Mesendoderm (in vitro differentiated cells): Measurements from ENCODE around the gene SH3GL1.

ENCODE experiments used
- DNase-seq: peaks from one replicate; pipeline ENCODE4 v3.0.0; 2013
- H2AK5ac ChIP-seq: 2 replicates; pipeline ENCODE4 v1.6.1; 2013; ENCODE audit warnings: low read length, inconsistent platforms
- H2BK120ac ChIP-seq: 2 replicates; pipeline ENCODE4 v1.6.1; 2013; ENCODE audit warnings: low read depth, mild to moderate bottlenecking, low read length, moderate library complexity, mixed read lengths
- H2BK15ac ChIP-seq: replicated peaks from 2 replicates; pipeline ENCODE4 v1.6.1; 2013; ENCODE audit warnings: low read depth, mild to moderate bottlenecking, moderate library complexity
- H2BK5ac ChIP-seq: 2 replicates; pipeline ENCODE4 v1.6.1; 2013; ENCODE audit warnings: low read length, inconsistent platforms
- H3K18ac ChIP-seq: 2 replicates; pipeline ENCODE4 v1.6.1; 2013; ENCODE audit warnings: mild to moderate bottlenecking, low read length, mixed read lengths
- H3K23ac ChIP-seq: one replicate; pipeline ENCODE4 v1.6.1; 2013; ENCODE audit warnings: low read length
- H3K27ac ChIP-seq: 2 replicates; pipeline ENCODE4 v1.5.1; 2013; ENCODE audit warnings: low read depth, mild to moderate bottlenecking, inconsistent platforms, low read length, moderate library complexity
- H3K27me3 ChIP-seq: 2 replicates; pipeline ENCODE4 v1.6.1; 2013; ENCODE audit warnings: low read length, control low read depth, mild to moderate bottlenecking, inconsistent platforms; ENCODE audit not compliant: insufficient read depth, poor library complexity
- H3K36me3 ChIP-seq: 2 replicates; pipeline ENCODE4 v1.6.1; 2013; ENCODE audit warnings: low read length, inconsistent platforms; ENCODE audit not compliant: control insufficient read depth, insufficient read depth
- H3K4ac ChIP-seq: one replicate; pipeline ENCODE4 v1.6.1; 2013; ENCODE audit warnings: low read depth, mild to moderate bottlenecking, low read length, moderate library complexity
- H3K4me1 ChIP-seq: 2 replicates; pipeline ENCODE4 v1.6.1; 2013; ENCODE audit warnings: low read depth, low read length, inconsistent platforms; ENCODE audit not compliant: control insufficient read depth
- H3K4me2 ChIP-seq: 2 replicates; pipeline ENCODE4 v1.6.1; 2013; ENCODE audit warnings: low read length
- H3K4me3 ChIP-seq: 2 replicates; pipeline ENCODE4 v1.5.1; 2013; ENCODE audit warnings: mild to moderate bottlenecking, low read length
- H3K56ac ChIP-seq: one replicate; pipeline ENCODE4 v1.6.1; 2013; ENCODE audit warnings: low read length
- H3K79me1 ChIP-seq: 2 replicates; pipeline ENCODE4 v1.6.1; 2013; ENCODE audit warnings: low read length, inconsistent platforms
- H3K79me2 ChIP-seq: 2 replicates; pipeline ENCODE4 v1.6.1; 2013; ENCODE audit warnings: mild to moderate bottlenecking, low read length; ENCODE audit not compliant: control insufficient read depth, insufficient read depth
- H3K9ac ChIP-seq: 2 replicates; pipeline ENCODE4 v1.6.1; 2013; ENCODE audit warnings: low read length, inconsistent platforms
- H4K5ac ChIP-seq: one replicate; pipeline ENCODE4 v1.6.1; 2013; ENCODE audit warnings: low read length
- H4K8ac ChIP-seq: one replicate; pipeline ENCODE4 v1.6.1; 2013; ENCODE audit warnings: low read depth, mild to moderate bottlenecking, control low read depth, low read length, moderate library complexity
- WGBS: extraction: QIAGEN DNeasy Blood & Tissue Kit; methylation state at CpG from one replicate; pipeline ENCODE4 v1.1.7; 2013; ENCODE audit warnings: low lambda C conversion rate, missing lambda C conversion rate; ENCODE audit not compliant: insufficient coverage; ENCODE audit errors: extremely low coverage; 5-methylcytosine and 5-hydroxymethylcytosine counted together

SH3GL1 gene

DNA sequence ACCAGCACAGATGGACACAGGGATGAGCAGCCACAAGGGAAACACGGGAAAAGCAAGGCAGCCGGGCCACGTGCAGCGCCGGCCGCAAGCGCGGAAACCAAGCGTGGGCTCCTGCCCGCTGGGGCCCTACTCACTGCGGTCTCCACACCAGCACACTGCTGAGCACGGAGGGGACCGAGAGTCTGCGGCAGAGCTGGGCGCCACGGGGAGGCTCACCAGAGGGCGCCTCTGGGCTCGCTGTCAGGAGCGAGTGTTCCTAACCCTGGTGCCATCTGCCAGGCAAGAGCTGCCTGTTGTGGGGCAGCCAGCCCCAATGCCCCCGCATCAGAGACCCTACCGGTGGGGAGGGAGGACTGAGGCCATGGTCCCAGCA, 30.5 kb downstream of the SH3GL1 start:
- Histone ChIP-seq H3K23ac (no peak overlapping the region), H3K18ac (no peak overlapping the region), H4K5ac (no peak overlapping the region), H3K27ac (peak overlapping the region; percentile 2), H2BK120ac (no peak overlapping the region), H3K4ac (no peak overlapping the region), H3K79me2 (peaks cover 2% of the 10 kb centered on the region), H2BK15ac (no peak overlapping the region), H3K9ac (peak overlapping the region; percentile 13), H3K79me1 (peaks cover 26% of the 10 kb centered on the region), H2BK5ac (no peak overlapping the region), H2AK5ac (peak overlapping the region; percentile 18), H3K56ac (peak overlapping the region; percentile 29), H3K36me3 (peaks cover 3% of the 10 kb centered on the region), H3K27me3 (no peaks in the 10 kb centered on the region), H3K4me1 (peaks cover 15% of the 10 kb centered on the region), H4K8ac (no peak overlapping the region), H3K4me3 (no peak overlapping the region), H3K4me2 (no peak overlapping the region)
- DNase-seq: peak; percentile 54
- no CpG with 5 or more reads among the region's 21 CpGs for WGBS

DNA sequence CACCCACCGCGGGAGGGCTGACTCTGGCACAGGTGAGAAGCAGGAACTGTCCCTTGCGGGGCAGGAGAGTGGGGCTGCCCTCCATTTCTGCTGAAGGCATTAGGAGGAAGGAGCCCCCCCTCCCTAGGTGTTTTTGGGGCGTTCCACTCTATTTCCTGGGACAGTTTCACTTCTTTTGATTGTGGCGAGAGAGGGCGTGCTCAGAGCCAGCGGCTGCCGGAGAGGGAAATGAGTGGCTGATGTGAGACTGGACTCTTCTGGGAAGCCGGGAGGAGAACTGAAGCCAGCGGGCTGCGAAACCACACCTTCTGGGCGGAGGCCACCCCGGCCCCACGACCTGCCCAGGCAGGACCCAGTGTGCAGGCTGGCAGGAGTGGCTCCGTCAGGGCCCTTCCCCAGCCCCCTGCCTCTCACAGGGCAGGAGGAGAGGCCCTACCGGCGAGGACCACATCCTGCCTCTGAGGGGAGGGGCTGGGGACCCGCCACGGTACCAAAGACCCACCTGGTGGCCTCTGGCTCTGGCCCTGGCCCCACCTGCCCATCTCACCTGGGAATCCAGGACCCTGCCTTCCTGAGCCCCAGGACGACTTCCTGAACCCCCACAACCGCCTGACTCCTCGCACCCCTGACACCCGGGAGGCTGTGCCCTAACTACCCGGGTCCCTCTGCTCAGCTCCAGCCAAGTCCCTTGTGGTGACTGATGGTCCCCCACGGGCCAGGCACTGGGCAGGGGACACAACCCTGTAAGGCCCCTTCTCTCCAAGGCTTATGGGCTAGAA, 31.0 kb downstream of the SH3GL1 start:
- peaks cover 11% of the 10 kb centered on the region for H3K4me1 ChIP-seq
- H3K27ac ChIP-seq: peak overlapping the region; percentile 2
- DNase-seq: peak; percentile 55

DNA sequence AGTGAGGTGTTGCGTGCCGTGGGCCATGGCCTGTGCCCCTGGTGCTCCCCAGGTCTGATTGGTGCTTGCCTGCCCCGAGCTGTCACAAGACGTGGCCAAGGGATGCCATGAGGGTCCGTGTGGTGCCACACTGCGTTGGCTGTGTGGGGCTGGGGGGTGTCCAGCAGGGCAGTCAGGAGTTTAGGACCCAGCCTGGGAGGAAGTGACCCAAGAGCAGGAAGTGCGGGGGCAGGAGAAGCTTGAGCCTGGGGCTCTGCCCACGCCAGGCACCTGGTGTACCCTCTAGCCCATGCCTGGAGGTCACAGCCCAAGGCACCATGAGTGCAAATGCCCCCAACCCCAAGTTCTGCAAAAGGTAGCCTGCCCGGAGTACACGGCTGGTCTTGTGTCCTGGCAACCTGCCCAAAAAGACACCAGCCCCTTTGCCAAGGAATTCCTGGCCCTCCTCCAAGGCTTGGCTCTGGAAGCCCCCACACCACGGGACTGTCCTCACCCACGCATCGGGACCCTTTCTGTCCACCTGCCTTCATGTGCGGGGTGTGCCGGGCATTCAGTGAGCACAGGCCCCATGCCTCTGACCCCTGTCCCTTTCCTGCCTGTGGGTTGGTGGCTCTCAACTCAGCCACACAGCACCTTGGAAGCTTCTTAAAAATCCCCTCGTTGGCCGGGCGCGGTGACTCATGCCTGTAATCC, 32.1 kb downstream of the SH3GL1 start:
- Histone ChIP-seq H2BK120ac (no peak overlapping the region), H3K4me1 (peaks cover 9% of the 10 kb centered on the region), H3K18ac (no peak overlapping the region), H3K79me1 (peaks cover 20% of the 10 kb centered on the region), H3K27ac (no peak overlapping the region), H4K5ac (no peak overlapping the region), H3K4me2 (no peak overlapping the region), H3K23ac (no peak overlapping the region), H3K9ac (no peak overlapping the region), H3K36me3 (peaks cover 4% of the 10 kb centered on the region), H3K4ac (no peak overlapping the region), H3K27me3 (no peaks in the 10 kb centered on the region), H2AK5ac (no peak overlapping the region), H2BK15ac (no peak overlapping the region), H4K8ac (no peak overlapping the region), H3K4me3 (no peak overlapping the region), H3K56ac (peak overlapping the region; percentile 67), H3K79me2 (no peaks in the 10 kb centered on the region), H2BK5ac (no peak overlapping the region)
- no CpG with 5 or more reads among the region's 19 CpGs for WGBS
- DNase-seq: no peak

More for the DNA sequence above, 31.0 kb downstream of the SH3GL1 start:
- no peak overlapping the region for H3K4ac ChIP-seq
- H3K36me3 ChIP-seq: peaks cover 3% of the 10 kb centered on the region
- H4K5ac ChIP-seq: no peak overlapping the region
- H3K79me1 ChIP-seq: peaks cover 24% of the 10 kb centered on the region
- H3K79me2 ChIP-seq: no peaks in the 10 kb centered on the region
- no peak overlapping the region for H4K8ac ChIP-seq
- H3K4me2 ChIP-seq: no peak overlapping the region
- no CpG with 5 or more reads among the region's 25 CpGs for WGBS
- H3K18ac ChIP-seq: no peak overlapping the region
- H3K4me3 ChIP-seq: no peak overlapping the region
- peak overlapping the region; percentile 59 for H2BK5ac ChIP-seq
- H3K23ac ChIP-seq: no peak overlapping the region
- H3K27me3 ChIP-seq: no peaks in the 10 kb centered on the region
- H2AK5ac ChIP-seq: peak overlapping the region; percentile 18
- peak overlapping the region; percentile 29 for H3K56ac ChIP-seq
- H2BK15ac ChIP-seq: no peak overlapping the region
- H2BK120ac ChIP-seq: no peak overlapping the region
- H3K9ac ChIP-seq: peak overlapping the region; percentile 13

DNA sequence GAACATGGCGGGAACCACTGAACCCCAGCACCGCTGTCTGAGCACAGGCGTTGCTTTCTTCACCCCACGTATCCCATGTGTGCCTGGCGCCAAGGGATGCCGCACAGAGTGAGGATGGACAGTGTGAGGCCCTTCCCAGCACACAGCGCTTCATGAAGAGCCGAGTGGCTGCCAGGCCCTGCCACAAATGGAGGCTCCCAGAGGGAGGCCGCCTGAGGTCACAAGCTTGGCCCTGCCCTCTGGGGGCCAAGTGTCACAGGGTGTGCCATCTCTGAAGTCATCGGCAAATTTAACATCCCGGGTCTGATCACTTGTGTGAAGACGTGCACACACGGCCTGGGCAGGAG, 32.6 kb downstream of the SH3GL1 start:
- H2BK5ac ChIP-seq: no peak overlapping the region
- no peak overlapping the region for H4K8ac ChIP-seq
- H3K79me2 ChIP-seq: no peaks in the 10 kb centered on the region
- H2AK5ac ChIP-seq: no peak overlapping the region
- H3K4me3 ChIP-seq: no peak overlapping the region
- H4K5ac ChIP-seq: no peak overlapping the region
- H3K4me2 ChIP-seq: no peak overlapping the region
- no CpG with 5 or more reads among the region's 13 CpGs for WGBS
- peaks cover 9% of the 10 kb centered on the region for H3K4me1 ChIP-seq
- no peak overlapping the region for H3K18ac ChIP-seq
- peaks cover 6% of the 10 kb centered on the region for H3K36me3 ChIP-seq
- no peaks in the 10 kb centered on the region for H3K27me3 ChIP-seq
- H3K9ac ChIP-seq: no peak overlapping the region
- H3K4ac ChIP-seq: no peak overlapping the region
- no peak overlapping the region for H3K27ac ChIP-seq
- H3K79me1 ChIP-seq: peaks cover 19% of the 10 kb centered on the region
- no peak overlapping the region for H3K56ac ChIP-seq
- H2BK15ac ChIP-seq: no peak overlapping the region
- no peak overlapping the region for H2BK120ac ChIP-seq
- no peak for DNase-seq
- no peak overlapping the region for H3K23ac ChIP-seq

DNA sequence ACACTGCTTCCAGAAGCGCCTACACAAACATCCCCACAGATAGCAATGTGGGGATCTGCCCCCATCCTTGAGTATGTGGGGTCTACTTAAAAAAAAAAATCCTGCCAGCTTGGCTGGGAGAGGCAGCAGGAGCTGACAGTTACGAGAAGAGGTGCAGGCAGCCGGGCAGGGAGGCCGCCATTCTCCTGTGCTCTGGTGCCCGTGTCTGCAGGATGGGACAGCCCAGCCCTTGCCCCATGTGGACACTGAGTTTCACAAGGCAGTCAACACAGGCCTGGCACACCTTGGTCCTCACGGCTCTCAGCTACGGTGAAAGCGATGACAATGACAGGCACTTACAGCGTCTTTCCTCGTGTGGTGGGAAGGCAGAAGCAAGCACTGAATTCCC, 33.0 kb downstream of the SH3GL1 start:
- H3K23ac ChIP-seq: no peak overlapping the region
- no peak overlapping the region for H2BK15ac ChIP-seq
- peaks cover 16% of the 10 kb centered on the region for H3K79me1 ChIP-seq
- peaks cover 9% of the 10 kb centered on the region for H3K4me1 ChIP-seq
- no peak overlapping the region for H2BK5ac ChIP-seq
- H3K9ac ChIP-seq: no peak overlapping the region
- no peak overlapping the region for H2AK5ac ChIP-seq
- DNase-seq: no peak
- H3K4ac ChIP-seq: no peak overlapping the region
- no peak overlapping the region for H3K18ac ChIP-seq
- no peak overlapping the region for H4K8ac ChIP-seq
- H3K27ac ChIP-seq: no peak overlapping the region
- H3K4me2 ChIP-seq: no peak overlapping the region
- no peaks in the 10 kb centered on the region for H3K27me3 ChIP-seq
- no peak overlapping the region for H3K4me3 ChIP-seq
- H3K56ac ChIP-seq: peak overlapping the region; percentile 25
- H3K36me3 ChIP-seq: peaks cover 6% of the 10 kb centered on the region
- no CpG with 5 or more reads among the region's 10 CpGs for WGBS
- H2BK120ac ChIP-seq: no peak overlapping the region
- no peaks in the 10 kb centered on the region for H3K79me2 ChIP-seq
- H4K5ac ChIP-seq: no peak overlapping the region
